ENCODE data around the gene SEC16B.

DNA sequence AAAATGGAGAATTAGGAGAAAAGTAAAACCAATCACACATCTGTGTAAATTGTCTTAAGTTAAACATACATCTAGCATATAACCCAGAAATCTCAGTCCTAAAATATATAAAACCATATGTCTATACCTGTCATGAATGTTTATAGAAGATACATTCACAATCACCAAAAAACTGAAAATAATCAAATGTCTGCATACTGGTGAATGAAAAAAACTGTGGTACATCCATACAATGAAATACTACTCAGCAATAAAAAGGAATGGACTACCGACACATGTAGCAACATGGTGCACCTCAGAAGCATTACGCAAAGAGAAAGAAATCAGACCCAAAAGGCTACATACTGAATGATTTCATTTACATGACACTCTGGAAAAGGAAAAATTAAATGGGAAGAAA is 47.7 kb upstream of the SEC16B start:
- TF ChIP-seq, protein P1, sequence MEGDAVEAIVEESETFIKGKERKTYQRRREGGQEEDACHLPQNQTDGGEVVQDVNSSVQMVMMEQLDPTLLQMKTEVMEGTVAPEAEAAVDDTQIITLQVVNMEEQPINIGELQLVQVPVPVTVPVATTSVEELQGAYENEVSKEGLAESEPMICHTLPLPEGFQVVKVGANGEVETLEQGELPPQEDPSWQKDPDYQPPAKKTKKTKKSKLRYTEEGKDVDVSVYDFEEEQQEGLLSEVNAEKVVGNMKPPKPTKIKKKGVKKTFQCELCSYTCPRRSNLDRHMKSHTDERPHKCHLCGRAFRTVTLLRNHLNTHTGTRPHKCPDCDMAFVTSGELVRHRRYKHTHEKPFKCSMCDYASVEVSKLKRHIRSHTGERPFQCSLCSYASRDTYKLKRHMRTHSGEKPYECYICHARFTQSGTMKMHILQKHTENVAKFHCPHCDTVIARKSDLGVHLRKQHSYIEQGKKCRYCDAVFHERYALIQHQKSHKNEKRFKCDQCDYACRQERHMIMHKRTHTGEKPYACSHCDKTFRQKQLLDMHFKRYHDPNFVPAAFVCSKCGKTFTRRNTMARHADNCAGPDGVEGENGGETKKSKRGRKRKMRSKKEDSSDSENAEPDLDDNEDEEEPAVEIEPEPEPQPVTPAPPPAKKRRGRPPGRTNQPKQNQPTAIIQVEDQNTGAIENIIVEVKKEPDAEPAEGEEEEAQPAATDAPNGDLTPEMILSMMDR (IDR thresholded peaks at IDR 0.05) = no peak
- TF ChIP-seq EP300 (IDR thresholded peaks at IDR 0.05) = no peak
